PC-3 (cell line): Measurements from ENCODE around the gene TMEM43.

ENCODE experiments used
- EZH2 ChIP-seq: fragments of 300-600 bp; sonication (generic); IDR thresholded peaks from one replicate; pipeline ENCODE4 v1.6.1; 2017; ENCODE audit warnings: antibody characterized with exemption, mild to moderate bottlenecking, low read length; ENCODE audit not compliant: unreplicated experiment
- EZH2phosphoT487 ChIP-seq: fragments of 300-600 bp; sonication (generic); IDR thresholded peaks from 2 replicates; pipeline ENCODE4 v1.6.1; 2018; ENCODE audit warnings: mild to moderate bottlenecking, antibody characterized with exemption, low read length, borderline replicate concordance
- TF ChIP-seq, protein P1 (sequence below): fragments of 300-600 bp; sonication (generic); conservative IDR thresholded peaks from 2 replicates; pipeline ENCODE4 v1.5.1; 2017; ENCODE audit warnings: antibody characterized with exemption, low read depth, mild to moderate bottlenecking, low read length

DNA sequence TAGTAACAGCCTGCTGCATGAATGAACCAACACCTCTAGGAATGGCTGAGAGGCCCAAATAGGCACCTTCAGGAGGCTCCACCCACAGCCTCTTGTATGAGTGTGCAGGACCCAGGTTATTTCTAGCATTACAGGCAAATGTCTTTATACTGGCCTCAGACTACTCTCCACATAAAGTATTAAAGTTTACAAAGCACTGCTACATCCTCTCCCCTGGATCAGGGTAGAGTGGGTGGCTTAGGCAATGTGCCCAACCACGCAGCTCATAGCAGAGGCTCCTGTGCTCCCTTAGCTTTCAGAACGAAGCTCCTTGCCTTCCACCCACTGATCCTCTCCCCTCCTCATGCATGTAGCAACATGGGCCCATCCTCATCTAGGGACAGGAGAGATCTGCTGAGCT lies 16.3 kb downstream of the TMEM43 start:
- TF ChIP-seq EZH2phosphoT487 = no peak
- TF ChIP-seq, protein P1, sequence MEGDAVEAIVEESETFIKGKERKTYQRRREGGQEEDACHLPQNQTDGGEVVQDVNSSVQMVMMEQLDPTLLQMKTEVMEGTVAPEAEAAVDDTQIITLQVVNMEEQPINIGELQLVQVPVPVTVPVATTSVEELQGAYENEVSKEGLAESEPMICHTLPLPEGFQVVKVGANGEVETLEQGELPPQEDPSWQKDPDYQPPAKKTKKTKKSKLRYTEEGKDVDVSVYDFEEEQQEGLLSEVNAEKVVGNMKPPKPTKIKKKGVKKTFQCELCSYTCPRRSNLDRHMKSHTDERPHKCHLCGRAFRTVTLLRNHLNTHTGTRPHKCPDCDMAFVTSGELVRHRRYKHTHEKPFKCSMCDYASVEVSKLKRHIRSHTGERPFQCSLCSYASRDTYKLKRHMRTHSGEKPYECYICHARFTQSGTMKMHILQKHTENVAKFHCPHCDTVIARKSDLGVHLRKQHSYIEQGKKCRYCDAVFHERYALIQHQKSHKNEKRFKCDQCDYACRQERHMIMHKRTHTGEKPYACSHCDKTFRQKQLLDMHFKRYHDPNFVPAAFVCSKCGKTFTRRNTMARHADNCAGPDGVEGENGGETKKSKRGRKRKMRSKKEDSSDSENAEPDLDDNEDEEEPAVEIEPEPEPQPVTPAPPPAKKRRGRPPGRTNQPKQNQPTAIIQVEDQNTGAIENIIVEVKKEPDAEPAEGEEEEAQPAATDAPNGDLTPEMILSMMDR = no peak
- no peak for TF ChIP-seq EZH2
